ENCODE measurements around the gene DENND4A. TPM values are rescaled to one million over a fixed set of nuclear protein-coding genes. Genes with fewer than 3 reads are reported as not detected.

The DENND4A gene
- total RNA-seq, 4 donors from 2014 or later, result 20.3 to 42.3 (median 33.7) TPM

GRCh38 chr15:65642594-65642993 lies 149.5 kb downstream of the DENND4A start:
- H3K4me3 ChIP-seq, result no peak overlapping the region
- no peak overlapping the region for H3K27ac ChIP-seq
- no peaks in the 10 kb centered on the region for H3K36me3 ChIP-seq
- peaks cover 0 to 9% (median 0%) of the 10 kb centered on the region in 3 donors for H3K4me1 ChIP-seq
- H3K27me3 ChIP-seq, result no peaks in the 10 kb centered on the region
- ATAC-seq, result no peak
- H3K9me3 ChIP-seq, result no peaks in the 10 kb centered on the region
- WGBS, 2 donors (ENCODE audit: low coverage in 1 of 2), result 68 to 75% methylated on average over 4 to 5 of the region's 6 CpGs
- no peak for TF ChIP-seq POLR2AphosphoS5 (IDR thresholded peaks at IDR 0.05)
- TF ChIP-seq POLR2A (IDR thresholded peaks at IDR 0.05), result no peak
- no peak for TF ChIP-seq EP300 (IDR thresholded peaks at IDR 0.05)
- TF ChIP-seq CTCF (IDR thresholded peaks at IDR 0.05), result no peak

GRCh38 chr15:65641768-65642475 lies 150.2 kb downstream of the DENND4A start:
- no peak overlapping the region for H3K27ac ChIP-seq
- H3K4me3 ChIP-seq, result no peak overlapping the region
- ATAC-seq, result peak; percentile 47
- WGBS, 2 donors (ENCODE audit: low coverage in 1 of 2), result 47 to 54% methylated on average over 2 to 3 of the region's 6 CpGs
- no peaks in the 10 kb centered on the region for H3K27me3 ChIP-seq
- TF ChIP-seq CTCF (IDR thresholded peaks at IDR 0.05), result no peak
- no peak for TF ChIP-seq EP300 (IDR thresholded peaks at IDR 0.05)
- H3K9me3 ChIP-seq, result no peaks in the 10 kb centered on the region
- H3K4me1 ChIP-seq, result peaks cover 0 to 9% (median 0%) of the 10 kb centered on the region in 3 donors
- no peaks in the 10 kb centered on the region for H3K36me3 ChIP-seq

GRCh38 chr15:65639509-65639908 lies 152.6 kb downstream of the DENND4A start:
- H3K27ac ChIP-seq, result no peak overlapping the region
- no peak overlapping the region for H3K4me3 ChIP-seq
- H3K9me3 ChIP-seq, result no peaks in the 10 kb centered on the region
- TF ChIP-seq POLR2A (IDR thresholded peaks at IDR 0.05) (no peak), CTCF (IDR thresholded peaks at IDR 0.05) (no peak), EP300 (IDR thresholded peaks at IDR 0.05) (no peak), POLR2AphosphoS5 (IDR thresholded peaks at IDR 0.05) (no peak)
- peaks cover 0 to 9% (median 0%) of the 10 kb centered on the region in 3 donors for H3K4me1 ChIP-seq
- no peaks in the 10 kb centered on the region for H3K27me3 ChIP-seq
- no peak for ATAC-seq
- H3K36me3 ChIP-seq, result no peaks in the 10 kb centered on the region
- WGBS, 2 donors (ENCODE audit: low coverage in 1 of 2), result 59% methylated on average over 3 of the region's 6 CpGs; no CpG with 5 or more reads in 1 of the 2 donors

- peaks cover 0 to 9% (median 0%) of the 10 kb centered on the region in 3 donors for H3K4me1 ChIP-seq
- WGBS, 2 donors (ENCODE audit: low coverage in 1 of 2), result 0% methylated on average over 2 to 3 of the region's 3 CpGs
- H3K27me3 ChIP-seq, result no peaks in the 10 kb centered on the region
- H3K9me3 ChIP-seq, result no peaks in the 10 kb centered on the region
- no peaks in the 10 kb centered on the region for H3K36me3 ChIP-seq
- H3K27ac ChIP-seq, result no peak overlapping the region
- peak; percentile 72 for ATAC-seq
- H3K4me3 ChIP-seq, result no peak overlapping the region
- no peak for TF ChIP-seq EP300 (IDR thresholded peaks at IDR 0.05)
- TF ChIP-seq POLR2AphosphoS5 (IDR thresholded peaks at IDR 0.05), result no peak
- no peak for TF ChIP-seq POLR2A (IDR thresholded peaks at IDR 0.05)
- peak; percentile 76 to 85 (median 80) for TF ChIP-seq CTCF (IDR thresholded peaks at IDR 0.05)
Measured at GRCh38 chr15:65638681-65639089, 153.4 kb downstream of the DENND4A start.

- no peaks in the 10 kb centered on the region for H3K9me3 ChIP-seq
Measured at GRCh38 chr15:65638109-65638508, 154.0 kb downstream of the DENND4A start.

More at GRCh38 chr15:65638109-65638508, 154.0 kb downstream of the DENND4A start:
- 100% methylated on average over 3 of the region's 5 CpGs; no CpG with 5 or more reads in 1 of the 2 donors for WGBS, 2 donors (ENCODE audit: low coverage in 1 of 2)
- no peaks in the 10 kb centered on the region for H3K36me3 ChIP-seq
- no peaks in the 10 kb centered on the region for H3K27me3 ChIP-seq
- no peak for TF ChIP-seq CTCF (IDR thresholded peaks at IDR 0.05)
- TF ChIP-seq POLR2AphosphoS5 (IDR thresholded peaks at IDR 0.05), result no peak
- no peak for TF ChIP-seq POLR2A (IDR thresholded peaks at IDR 0.05)
- no peak for TF ChIP-seq EP300 (IDR thresholded peaks at IDR 0.05)
- H3K4me1 ChIP-seq, result peaks cover 0 to 9% (median 0%) of the 10 kb centered on the region in 3 donors
- no peak overlapping the region for H3K4me3 ChIP-seq
- no peak overlapping the region for H3K27ac ChIP-seq
- no peak for ATAC-seq

All from gastroesophageal sphincter (tissue), 4 donors.